Embryonic facial prominence (tissue), 1 donor: ENCODE data around the gene PHTF2.

Source experiments
- DNase-seq: peaks from one replicate; pipeline ENCODE4 v3.0.0-alpha.2; 2016; ENCODE audit errors: extremely low spot score

PHTF2 gene

GRCh38 chr7:77877791-77878190, 79.2 kb downstream of the PHTF2 start:
- DNase-seq, result no peak

- no peak for DNase-seq
Measured at GRCh38 chr7:77878500-77878899, 79.9 kb downstream of the PHTF2 start.

GRCh38 chr7:77879272-77879671, 80.7 kb downstream of the PHTF2 start:
- DNase-seq, result no peak

- DNase-seq, result no peak
Measured at GRCh38 chr7:77881871-77882270, 83.3 kb downstream of the PHTF2 start.

- DNase-seq, result no peak
Measured at GRCh38 chr7:77885155-77885554, 86.6 kb downstream of the PHTF2 start.

- no peak for DNase-seq
Measured at GRCh38 chr7:77887567-77887966, 89.0 kb downstream of the PHTF2 start.

GRCh38 chr7:77888998-77889397, 90.4 kb downstream of the PHTF2 start:
- DNase-seq, result no peak

- no peak for DNase-seq
Measured at GRCh38 chr7:77893813-77894212, 95.2 kb downstream of the PHTF2 start.

GRCh38 chr7:77894574-77895091, 96.1 kb downstream of the PHTF2 start:
- no peak for DNase-seq

- no peak for DNase-seq
Measured at GRCh38 chr7:77895905-77896304, 97.3 kb downstream of the PHTF2 start.

GRCh38 chr7:77897004-77897547, 98.5 kb downstream of the PHTF2 start:
- no peak for DNase-seq

GRCh38 chr7:77899516-77899915, 100.9 kb downstream of the PHTF2 start:
- no peak for DNase-seq

GRCh38 chr7:77903597-77903996, 105.0 kb downstream of the PHTF2 start:
- no peak for DNase-seq

GRCh38 chr7:77904252-77904651, 105.7 kb downstream of the PHTF2 start:
- no peak for DNase-seq

GRCh38 chr7:77907281-77907680, 108.7 kb downstream of the PHTF2 start:
- no peak for DNase-seq

GRCh38 chr7:77908664-77909063, 110.1 kb downstream of the PHTF2 start:
- no peak for DNase-seq

GRCh38 chr7:77910124-77910523, 111.6 kb downstream of the PHTF2 start:
- DNase-seq, result no peak

- no peak for DNase-seq
Measured at GRCh38 chr7:77912293-77912692, 113.7 kb downstream of the PHTF2 start.

GRCh38 chr7:77913977-77914607, 115.5 kb downstream of the PHTF2 start:
- DNase-seq, result no peak

GRCh38 chr7:77917500-77918262, 119.1 kb downstream of the PHTF2 start:
- DNase-seq, result no peak

GRCh38 chr7:77918676-77919075, 120.1 kb downstream of the PHTF2 start:
- no peak for DNase-seq

GRCh38 chr7:77923419-77923818, 124.8 kb downstream of the PHTF2 start:
- DNase-seq, result no peak

- DNase-seq, result no peak
Measured at GRCh38 chr7:77930496-77930895, 131.9 kb downstream of the PHTF2 start.
